Smooth muscle cell of the umbilical artery (primary cell): ENCODE measurements around the gene PLEKHM3. TPM values are rescaled to one million over a fixed set of nuclear protein-coding genes. Genes with fewer than 3 reads are reported as not detected.

Source experiments
- total RNA-seq: library from RNA; depleted of rRNA; stranded (reverse); fragments of >200 nt; gene quantifications from 2 replicates; pipeline ENCODE4 v1.2.3, GENCODE V29; 2014

The PLEKHM3 gene
- 11.6 and 16.3 TPM in 2 replicates for total RNA-seq

DNA sequence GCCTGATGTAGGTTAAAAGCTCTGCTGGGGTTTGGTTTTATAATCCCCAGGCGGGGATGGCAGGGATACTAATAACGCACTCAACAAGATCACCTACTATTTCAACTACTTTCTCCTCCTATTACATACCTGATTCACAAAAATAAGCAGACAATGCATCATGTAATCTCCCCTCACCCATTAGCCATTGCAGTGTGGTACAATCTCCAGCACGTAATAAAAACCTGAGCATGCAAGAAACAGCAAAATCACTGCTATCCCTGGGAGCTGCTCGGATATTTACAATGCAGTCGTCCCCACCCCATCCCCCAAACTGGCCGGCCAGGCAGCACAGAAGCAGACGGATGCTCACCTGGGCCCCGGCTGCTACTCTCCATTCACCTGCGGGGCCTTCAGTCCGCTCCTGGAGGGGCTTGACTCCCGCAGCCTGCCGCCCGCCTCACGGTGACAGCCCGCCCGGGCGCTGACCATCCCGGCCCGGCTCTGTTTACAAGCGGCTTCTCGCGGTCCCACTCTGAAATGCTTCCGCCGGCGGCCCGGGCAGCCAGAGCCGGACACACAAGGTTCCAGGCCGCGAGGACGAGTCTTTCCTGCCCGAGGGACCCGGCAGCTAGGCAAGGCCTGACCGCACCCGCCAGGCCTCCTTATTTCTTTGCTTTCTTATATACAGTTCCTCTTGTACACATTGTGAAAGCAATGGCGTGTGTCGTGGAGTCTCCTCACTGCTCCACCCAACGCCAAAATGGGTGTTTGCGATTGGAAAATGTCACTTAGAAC is at the start of gene PLEKHM3:
TSS of gene PLEKHM3 (minus strand) at position 491 of the 777 bp plus-strand sequence. CDS start 23,888 bp downstream, outside the sequence.

Other genes with a start within 250 kb of the PLEKHM3 start
- gene CRYGD, start 99.0 kb upstream of the PLEKHM3 start, total RNA-seq = not detected in 2 replicates
- not detected in 2 replicates for gene CRYGC, start 104.3 kb upstream of the PLEKHM3 start, total RNA-seq
- not detected in 2 replicates for gene CRYGB, start 120.6 kb upstream of the PLEKHM3 start, total RNA-seq
- not detected in 2 replicates for gene CRYGA, start 138.1 kb upstream of the PLEKHM3 start, total RNA-seq
- not detected in 2 replicates for gene C2orf80, start 164.5 kb upstream of the PLEKHM3 start, total RNA-seq
- 228 and 311 TPM in 2 replicates for gene IDH1, start 229.5 kb upstream of the PLEKHM3 start, total RNA-seq
- 35.9 TPM in 2 replicates for gene PIKFYVE, start 240.7 kb upstream of the PLEKHM3 start, total RNA-seq